Glomerular endothelial cell (primary cell): Measurements from ENCODE around the gene BPHL. TPM values are rescaled to one million over a fixed set of nuclear protein-coding genes. Genes with fewer than 3 reads are reported as not detected.
"Not testable (repeated sequence)": the region's sequence is repeated elsewhere in the genome, so short reads cannot be mapped to it uniquely, and the experiment has no call there.

Experiments
- DNase-seq: peaks from one replicate; pipeline ENCODE4 v3.0.0-alpha.2; 2011; ENCODE audit warnings: low read depth, low spot score; ENCODE audit errors: extremely low read depth
- total RNA-seq: library from RNA; depleted of rRNA; stranded (reverse); fragments of >200 nt; gene quantifications from 2 replicates; pipeline ENCODE4 v1.2.3, GENCODE V29; 2015

BPHL gene
- total RNA-seq, 1 donor from 2014 or later: 18.3 TPM

DNA sequence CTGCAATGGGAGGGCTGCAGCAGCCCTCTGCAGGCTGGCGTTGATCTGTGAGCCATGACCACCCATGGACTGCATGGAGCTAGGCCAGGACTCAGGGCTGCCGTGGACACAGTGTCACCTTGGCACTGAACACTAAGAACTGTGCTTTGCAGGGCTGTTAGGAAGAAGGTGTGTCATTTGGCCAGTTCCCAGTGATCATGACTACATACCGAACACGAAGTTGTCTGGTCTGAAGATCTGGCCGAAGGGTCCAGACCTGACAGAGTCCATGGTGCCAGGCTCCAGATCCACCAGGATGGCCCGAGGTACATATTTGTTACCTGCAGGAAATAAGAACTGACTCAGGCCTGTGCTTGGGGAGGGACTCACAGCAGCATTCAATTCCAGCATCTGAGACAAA is 36.9 kb downstream of the BPHL start:
- DNase-seq: not testable (repeated sequence)

DNA sequence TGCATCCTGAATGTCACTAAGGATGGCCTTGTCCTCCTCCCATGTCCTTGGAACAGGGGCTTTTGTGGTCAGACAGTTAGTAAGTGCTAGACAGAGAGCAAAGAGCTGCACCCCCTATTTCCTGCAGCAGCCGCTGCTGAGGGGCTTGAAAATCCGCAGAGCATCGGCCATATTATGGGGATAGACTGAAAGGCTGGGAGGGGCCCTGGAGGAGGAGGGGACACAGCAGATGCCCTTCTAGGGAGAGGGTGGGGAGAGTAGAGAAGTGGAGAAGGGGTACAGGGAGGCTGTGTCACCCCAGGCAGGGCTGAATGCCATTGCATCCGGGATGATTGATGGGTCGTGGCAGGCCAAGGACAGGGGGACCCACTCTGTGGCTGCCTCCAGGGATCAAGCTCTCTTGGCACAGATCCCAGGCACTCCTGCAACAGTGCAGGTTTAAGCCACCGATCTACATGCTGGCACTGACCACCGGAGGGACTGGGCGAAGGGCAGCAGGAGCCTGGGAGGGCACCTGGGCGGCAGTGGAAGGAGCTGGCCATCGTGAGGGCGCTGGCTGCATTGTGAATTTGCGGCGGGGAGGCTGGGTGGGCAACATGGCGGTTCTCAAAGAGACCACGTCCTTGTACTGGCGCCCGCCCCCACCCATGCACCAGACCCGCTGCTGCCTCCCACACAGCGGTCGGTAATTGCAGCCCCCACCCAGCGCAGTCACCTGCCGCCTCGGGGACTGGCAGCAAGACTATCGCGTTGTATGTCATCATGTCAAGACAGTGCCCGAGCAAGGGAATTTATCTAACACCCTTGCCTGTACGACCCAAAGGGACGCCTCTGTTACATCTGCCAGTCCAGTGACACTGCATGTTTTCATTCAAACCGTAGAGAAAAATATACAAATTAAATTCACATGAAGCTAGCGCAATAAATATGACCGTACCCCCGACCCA is 37.9 kb downstream of the BPHL start:
- not testable (repeated sequence) for DNase-seq

DNA sequence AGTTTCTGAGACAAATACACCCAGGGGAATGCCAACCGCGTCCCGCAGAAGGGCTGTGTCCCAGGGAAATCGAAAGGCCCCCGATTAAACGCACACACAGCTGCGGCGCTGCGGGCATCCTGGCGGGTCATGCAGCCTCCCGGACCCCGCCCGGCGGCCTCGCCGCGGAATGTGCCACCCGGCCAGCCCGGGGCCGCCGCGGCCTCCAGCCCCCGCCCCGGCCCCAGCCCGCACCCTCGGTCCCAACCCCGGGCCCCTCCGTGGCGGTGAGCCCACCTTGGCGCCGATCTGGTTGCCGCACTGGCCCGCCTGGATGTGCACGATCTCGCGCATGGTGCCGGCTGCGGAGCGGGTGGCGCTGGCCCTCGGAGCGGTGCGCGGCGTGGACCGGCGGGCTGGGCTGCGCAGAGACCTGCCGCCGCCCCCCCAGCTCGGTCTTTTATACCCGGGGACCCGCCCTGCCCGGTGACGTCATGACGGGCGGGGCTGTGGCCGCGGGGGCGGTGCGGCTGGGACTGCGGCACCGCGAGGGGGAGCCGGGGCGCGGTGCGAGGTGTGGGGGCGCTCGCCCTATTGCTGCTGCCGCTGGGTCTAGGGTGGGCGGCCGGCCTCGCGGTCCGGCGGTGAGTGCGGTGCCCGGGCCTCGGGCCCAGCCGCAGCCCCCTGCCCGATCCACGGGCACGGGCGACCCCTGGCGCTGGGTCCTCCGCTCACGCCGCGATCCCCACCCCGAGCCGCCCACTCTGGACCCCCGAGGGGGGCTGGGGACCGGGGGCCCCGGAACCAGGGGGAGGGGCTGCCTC is 38.8 kb downstream of the BPHL start, which contains the start of gene TUBB2A:
TSS of gene TUBB2A (minus strand) at position 414 of the 803 bp plus-strand sequence. CDS start at position 333, 81 bp downstream.
- DNase-seq: no peak

DNA sequence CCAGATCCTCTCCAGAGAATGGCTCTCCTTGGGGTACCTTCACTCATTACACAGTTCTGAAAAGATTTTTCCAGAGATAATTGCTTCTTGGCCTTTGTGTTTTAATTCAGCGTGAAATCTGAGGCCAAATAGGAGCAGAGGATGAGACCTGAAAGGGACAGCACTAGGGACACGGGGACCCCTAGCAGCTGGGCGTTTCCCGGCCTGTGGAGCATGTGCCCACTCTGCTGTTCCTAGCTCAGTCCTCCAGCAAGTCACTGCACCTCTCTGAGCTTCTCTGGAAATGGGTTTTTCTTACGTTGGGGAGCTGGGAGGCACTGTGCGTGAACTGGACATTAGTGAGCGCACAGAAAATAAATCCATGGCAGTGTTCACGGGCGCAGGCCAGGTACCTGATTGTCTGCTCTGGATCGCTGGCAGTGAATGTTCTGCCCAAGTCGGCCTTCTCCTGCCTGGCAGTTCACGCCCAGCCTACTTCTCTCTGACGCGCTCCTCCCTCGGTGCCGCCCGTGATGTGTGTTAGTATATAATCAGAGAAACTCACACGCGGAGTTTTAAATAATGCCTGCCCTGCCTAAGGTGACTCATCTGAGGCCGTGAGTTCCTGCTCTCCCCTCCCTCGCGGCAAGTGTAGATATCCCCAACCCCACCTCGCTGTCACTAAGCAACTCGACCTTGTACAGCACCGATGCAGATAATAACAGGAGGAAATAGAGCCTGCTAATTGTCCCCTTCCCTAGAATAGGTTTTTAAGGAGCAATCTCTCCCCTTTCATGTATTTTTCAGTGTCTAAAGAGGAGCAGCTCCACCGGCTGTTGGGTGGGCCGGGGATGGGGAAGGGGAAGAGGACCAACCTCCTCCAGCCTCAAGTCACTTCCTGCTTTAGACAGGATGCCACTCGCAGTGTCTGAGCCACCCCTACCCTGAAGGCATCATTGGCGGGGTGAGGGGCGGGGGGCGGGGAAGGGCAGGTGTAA is 41.6 kb downstream of the BPHL start:
- no peak for DNase-seq

DNA sequence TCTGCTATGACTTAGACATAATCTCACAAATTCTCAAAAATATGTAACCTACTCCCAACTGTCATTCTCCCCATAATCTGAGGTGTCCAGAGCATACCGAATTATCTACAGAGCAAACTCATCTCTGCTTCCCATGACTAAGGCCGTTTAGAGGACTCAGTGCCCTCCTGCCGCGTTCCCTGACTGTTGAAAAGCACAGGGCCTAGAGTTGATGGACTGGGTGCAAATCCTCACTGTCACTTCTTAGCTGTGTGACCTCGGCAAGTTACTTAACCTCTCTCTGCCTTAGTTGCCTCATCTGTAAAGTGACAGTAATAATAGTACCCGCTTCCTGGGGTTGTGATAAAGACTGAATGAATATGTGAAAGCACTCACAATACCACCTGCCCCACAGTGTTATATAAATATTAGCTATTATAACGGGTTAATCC is 43.6 kb downstream of the BPHL start:
- DNase-seq: no peak

DNA sequence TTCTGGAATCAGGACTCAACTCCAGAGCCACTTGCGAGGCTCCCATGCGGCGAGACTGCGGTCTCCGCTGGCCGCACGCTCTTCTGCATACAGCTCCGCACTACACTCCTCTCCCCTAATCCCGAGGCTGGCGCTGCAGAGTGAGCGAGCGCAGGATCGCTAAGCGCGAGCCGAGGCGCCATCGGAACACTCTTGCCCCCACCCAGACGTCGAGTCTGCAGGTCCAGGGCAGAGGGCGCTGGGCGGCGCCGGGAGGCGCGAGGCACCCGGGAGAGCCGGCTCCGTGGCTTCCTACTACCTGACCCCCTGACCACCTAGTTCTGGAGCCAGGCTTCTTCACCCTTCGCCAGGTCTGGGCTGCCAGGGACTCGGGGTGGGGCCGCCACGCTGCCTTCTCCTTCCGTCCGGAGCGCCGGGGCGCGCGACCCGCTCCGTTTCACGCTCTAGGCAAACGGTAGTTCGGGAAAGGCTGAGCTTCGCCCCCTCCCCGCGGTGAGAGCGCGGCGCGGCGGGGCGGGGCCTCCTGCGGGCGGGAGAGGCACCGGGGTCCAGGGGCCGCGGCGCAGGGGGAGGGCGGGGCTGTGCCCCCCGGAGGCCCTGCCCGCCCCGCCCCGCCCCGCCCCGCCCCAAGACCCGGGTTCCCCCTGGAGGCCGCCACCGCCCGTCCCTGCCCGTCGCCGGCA is 44.2 kb downstream of the BPHL start:
- no peak for DNase-seq

DNA sequence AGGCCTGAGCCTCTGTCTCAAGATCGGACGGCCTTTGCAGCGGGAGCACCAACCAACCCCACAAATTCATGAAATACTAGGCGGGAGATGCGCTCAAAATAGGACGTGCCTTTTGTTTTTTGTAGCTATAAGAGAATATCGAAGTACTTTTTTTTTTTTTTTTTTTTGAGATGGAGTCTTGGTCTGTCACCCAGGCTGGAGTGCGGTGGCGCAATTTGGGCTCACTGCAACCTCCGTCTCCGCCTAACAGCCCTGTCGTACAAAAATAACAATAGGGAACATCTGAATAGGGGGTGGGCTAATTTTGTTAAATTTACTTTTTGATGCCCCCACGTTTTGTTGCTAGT is 44.7 kb downstream of the BPHL start:
- no peak for DNase-seq

DNA sequence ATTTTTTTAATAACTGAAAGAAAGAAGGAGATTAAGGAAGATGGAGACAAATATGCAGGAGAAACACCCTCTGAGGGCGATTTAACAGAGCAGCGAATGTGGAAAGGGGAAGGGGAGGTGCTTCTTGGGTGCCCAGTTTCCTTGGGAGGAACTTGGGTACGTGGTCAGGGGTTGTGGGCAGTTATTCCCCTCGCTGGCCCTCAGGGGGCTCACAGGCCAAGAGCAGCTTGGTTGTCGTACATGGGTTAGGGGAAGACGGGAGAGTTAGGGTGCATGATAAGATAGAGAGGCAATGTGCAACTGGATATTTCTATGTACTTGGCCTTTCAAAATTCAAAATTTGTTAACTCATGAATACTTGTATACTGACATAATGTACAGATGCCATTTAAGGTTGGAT is 45.9 kb downstream of the BPHL start:
- DNase-seq: no peak

DNA sequence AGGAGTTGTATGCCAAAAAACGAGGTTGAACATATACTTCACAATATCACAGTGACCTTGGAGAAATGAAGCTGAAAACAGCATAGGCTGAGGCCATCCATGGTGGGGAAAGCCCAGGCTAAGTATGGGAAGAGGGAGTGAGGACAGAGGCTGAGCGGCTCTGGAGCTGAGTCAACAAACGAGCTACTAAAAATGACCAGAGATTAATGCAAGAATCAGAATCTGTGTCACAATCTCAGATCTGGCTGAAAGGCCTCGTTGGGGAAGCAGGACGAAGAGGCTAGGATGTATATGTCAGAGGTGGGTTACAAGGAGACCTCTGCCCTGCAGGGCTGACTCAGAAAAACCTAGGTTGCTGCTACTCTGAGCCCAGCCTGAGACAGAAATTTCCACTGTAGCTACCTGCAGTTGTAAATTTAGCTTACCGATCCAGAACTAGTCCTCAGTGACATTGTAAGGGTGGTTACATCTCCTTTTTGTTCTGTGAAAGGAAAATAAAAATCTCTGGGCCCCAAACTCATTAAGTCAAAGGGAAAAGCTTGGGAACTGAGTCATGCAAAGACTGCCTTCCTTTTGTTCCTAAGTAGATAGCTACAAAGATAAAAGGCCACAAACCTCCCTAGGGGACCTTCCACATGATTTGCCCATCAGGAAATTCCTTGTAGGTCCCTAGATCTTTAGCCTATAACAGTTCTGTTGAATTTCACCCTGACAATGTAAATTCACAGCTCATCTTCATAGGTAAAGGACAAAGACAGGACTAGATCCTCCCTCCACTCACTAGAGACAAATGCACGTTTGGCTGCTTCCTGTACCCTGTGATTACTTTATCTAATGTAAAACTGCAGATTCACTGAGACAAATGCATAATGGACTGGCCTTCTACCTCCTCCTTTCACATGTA is 47.4 kb downstream of the BPHL start:
- peak; percentile 47 for DNase-seq

DNA sequence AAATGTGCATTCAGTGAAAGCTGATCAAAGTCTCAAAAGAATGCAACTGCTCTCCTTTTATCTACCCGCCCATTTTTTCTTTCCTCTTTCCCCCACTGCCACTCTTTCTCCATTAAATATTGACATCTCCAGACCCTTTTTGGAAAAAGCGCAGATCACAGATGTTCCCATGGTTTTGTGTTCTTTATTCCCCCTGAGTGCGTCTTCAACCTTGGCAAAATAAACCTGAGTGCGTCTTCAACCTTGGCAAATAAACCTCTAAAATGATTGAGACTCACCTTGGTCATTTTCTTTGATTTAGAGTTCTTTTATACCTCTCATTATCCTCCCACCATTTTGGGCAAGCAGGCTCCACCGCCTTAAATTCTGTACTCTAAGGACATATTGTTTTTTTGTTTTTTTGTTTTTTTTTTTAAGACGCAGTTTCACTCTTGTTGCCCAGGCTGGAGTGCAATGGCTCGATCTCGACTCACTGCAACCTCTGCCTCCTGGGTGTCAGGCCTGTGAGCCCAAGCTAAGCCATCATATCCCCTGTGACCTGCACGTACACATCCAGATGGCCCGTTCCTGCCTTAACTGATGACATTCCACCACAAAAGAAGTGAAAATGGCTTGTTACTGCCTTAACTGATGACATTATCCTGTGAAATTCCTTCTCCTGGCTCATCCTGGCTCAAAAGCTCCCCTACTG is 48.2 kb downstream of the BPHL start:
- not testable (repeated sequence) for DNase-seq

DNA sequence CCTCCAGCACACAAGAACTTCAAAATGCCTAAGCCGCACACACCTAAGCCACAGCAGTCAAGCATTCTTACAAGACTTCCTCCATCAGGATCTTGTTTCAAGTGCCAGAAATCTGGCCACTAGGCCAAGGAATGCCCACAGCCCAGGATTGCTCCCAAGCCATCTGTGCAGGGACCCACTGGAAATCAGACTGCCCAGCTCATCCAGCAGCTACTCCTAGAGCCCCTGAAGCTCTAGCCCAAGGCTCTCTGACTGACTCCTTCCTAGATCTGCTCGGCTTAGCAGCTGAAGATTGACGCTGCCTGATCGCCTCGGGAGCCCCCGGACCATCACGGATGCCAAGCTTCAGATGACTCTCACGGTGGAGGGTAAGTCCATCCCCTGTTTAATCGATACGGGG is 49.5 kb downstream of the BPHL start:
- DNase-seq: not testable (repeated sequence)

DNA sequence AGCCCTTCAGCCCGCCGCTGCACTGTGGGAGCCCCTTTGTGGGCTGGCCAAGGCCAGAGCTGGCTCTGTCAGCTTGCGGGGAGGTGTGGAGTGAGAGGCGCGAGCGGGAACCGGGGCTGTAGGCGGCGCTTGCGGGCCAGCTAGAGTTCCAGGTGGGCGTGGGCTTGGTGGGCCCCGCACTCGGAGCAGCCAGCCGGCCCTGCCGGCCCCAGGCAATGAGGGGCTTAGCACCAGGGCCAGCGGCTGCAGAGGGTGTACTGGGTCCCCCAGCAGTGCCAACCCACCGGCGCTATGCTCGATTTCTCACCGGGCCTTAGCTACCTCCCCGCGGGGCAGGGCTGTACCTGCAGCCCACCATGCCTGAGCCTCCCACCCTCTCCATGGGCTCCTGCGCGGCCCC is 52.2 kb downstream of the BPHL start:
- not testable (repeated sequence) for DNase-seq

DNA sequence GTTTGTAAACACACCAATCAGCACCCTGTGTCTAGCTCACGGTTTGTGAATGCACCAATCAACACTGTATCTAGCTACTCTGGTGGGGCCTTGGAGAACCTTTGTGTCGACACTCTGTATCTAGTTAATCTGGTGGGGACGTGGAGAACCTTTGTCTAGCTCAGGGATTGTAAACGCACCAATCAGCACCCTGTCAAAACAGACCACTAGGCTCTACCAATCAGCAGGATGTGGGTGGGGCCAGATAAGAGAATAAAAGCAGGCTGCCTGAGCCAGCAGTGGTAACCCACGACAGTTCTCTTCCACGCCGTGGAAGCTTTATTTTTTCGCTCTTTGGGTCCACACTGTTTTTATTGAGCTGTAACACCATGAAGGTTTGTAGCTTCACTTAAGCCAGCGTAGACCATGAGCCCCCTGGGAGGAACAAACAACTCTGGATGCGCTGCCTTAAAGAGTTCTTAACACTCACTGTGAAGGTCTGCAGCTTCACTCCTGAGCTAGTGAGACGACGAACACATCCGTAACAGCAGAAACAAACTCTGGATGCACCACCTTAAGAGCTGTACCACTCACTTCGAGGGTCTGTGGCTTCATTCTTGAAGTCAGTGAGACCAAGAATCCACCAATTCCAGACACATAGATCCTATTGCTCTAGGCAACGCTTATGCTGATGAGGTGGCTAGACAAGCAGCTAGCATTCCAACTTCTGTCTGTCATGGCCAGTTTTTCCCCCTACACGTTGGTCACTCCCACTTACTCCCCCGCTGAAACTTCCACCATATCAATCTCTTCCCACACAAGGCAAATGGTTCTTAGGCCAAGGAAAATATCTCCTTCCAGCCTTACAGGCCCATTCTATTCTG is 53.0 kb downstream of the BPHL start:
- DNase-seq: not testable (repeated sequence)

DNA sequence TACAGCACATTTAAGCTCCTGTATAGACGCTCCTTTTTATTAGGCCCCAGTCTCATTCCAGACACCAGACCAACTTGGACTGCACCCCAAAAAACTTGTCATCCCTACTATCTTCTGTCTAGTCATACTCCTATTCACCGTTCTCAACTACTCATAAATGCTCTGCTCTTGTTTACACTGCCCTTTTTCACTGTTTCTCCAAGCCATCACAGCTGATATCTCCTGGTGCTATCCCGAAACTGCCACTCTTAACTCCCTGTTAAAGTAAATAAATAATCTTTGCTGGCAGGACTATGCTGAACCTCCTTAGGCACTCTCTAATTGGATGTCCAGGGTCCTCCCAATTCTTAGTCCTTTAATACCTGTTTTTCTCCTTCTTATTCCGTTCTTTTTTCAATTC is 54.3 kb downstream of the BPHL start:
- DNase-seq: not testable (repeated sequence)

DNA sequence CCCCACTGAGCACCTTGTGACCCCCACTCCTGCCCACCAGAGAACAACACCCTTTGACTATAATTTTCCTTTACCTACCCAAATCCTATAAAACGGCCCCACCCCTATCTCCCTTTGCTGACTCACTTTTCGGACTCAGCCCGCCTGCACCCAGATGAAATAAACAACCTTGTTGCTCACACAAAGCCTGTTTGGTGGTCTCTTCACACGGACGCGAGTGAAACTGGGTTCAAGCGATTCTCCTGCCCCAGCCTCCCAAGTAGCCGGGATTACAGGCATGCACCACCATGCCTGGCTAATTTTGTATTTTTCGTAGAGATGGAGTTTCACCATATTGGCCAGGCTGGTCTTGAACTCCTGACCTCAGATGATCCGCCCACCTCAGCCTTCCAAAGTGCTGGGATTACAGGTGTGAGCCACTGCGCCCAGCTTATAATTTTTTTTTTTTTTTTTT is 55.2 kb downstream of the BPHL start:
- DNase-seq: not testable (repeated sequence)

DNA sequence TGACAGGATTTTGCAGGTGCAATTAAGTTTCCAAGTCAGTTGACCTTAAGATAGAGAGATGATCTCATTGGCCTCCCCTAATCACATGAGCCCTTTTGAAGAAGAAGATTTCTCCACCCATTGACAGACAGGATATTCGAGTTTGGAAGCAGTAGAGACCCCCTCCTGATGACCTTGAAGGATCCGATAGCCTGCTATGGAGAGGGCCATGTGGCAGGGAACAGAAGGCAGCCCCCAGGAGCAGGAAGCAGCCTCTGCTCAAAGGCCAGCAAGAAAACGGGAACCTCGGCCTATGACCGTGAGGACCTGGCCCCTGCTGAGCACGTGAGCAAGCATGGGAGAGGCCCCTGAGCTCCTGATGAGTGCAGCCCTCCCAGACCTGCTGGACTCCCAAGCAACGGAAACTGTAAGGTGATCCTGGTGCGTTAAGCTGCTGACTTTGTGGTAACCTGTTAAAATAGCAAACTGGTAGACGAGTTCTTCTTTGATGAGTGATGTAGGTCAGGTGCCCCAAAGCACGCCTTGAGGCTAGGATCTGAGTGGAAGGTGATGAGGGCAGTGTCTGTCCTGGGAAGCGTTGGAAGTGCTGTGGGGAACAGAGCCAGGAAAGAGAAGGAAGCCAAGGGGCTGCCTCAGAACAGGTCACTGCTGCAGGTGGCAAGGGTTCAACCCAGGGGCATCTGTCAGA is 57.3 kb downstream of the BPHL start:
- DNase-seq: no peak
